ENCODE measurements around the gene SORCS3.
"Not testable (repeated sequence)": the region's sequence is repeated elsewhere in the genome, so short reads cannot be mapped to it uniquely, and the experiment has no call there.

The SORCS3 gene

GRCh38 chr10:104703262-104703661 is 62.2 kb downstream of the SORCS3 start:
- not testable (repeated sequence) for DNase-seq

- no peak for DNase-seq
These were observed 65.8 kb downstream of the SORCS3 start for GRCh38 chr10:104706886-104707285.

GRCh38 chr10:104707602-104708459 is 66.7 kb downstream of the SORCS3 start:
- no peak for DNase-seq

GRCh38 chr10:104711302-104711721 is 70.2 kb downstream of the SORCS3 start:
- no peak for DNase-seq

- DNase-seq: not testable (repeated sequence)
These were observed 89.5 kb downstream of the SORCS3 start for GRCh38 chr10:104730593-104730992.

GRCh38 chr10:104731192-104731591 is 90.1 kb downstream of the SORCS3 start:
- no peak for DNase-seq

GRCh38 chr10:104732222-104732621 is 91.1 kb downstream of the SORCS3 start:
- no peak for DNase-seq

GRCh38 chr10:104734433-104734832 is 93.3 kb downstream of the SORCS3 start:
- DNase-seq: no peak

GRCh38 chr10:104735036-104735756 is 94.1 kb downstream of the SORCS3 start:
- DNase-seq: no peak

- no peak for DNase-seq
These were observed 94.8 kb downstream of the SORCS3 start for GRCh38 chr10:104735757-104736391.

GRCh38 chr10:104741127-104741526 is 100.0 kb downstream of the SORCS3 start:
- no peak for DNase-seq

- DNase-seq: no peak
These were observed 103.0 kb downstream of the SORCS3 start for GRCh38 chr10:104744052-104744451.

- no peak for DNase-seq
These were observed 109.2 kb downstream of the SORCS3 start for GRCh38 chr10:104750291-104750690.

- DNase-seq: no peak
These were observed 121.7 kb downstream of the SORCS3 start for GRCh38 chr10:104762793-104763192.

GRCh38 chr10:104766341-104766740 is 125.3 kb downstream of the SORCS3 start:
- DNase-seq: no peak

GRCh38 chr10:104767282-104767681 is 126.2 kb downstream of the SORCS3 start:
- DNase-seq: no peak

GRCh38 chr10:104767745-104768144 is 126.7 kb downstream of the SORCS3 start:
- DNase-seq: no peak

- no peak for DNase-seq
These were observed 132.0 kb downstream of the SORCS3 start for GRCh38 chr10:104773105-104773504.

GRCh38 chr10:104774234-104774633 is 133.1 kb downstream of the SORCS3 start:
- no peak for DNase-seq

- DNase-seq: no peak
These were observed 136.2 kb downstream of the SORCS3 start for GRCh38 chr10:104777086-104777799.

- no peak for DNase-seq
These were observed 137.3 kb downstream of the SORCS3 start for GRCh38 chr10:104778371-104778770.

GRCh38 chr10:104779701-104780100 is 138.6 kb downstream of the SORCS3 start:
- DNase-seq: no peak

GRCh38 chr10:104780165-104780564 is 139.1 kb downstream of the SORCS3 start:
- no peak for DNase-seq
